Measurements from ENCODE around the gene PCDHGB3. TPM values are rescaled to one million over a fixed set of nuclear protein-coding genes. Genes with fewer than 3 reads are reported as not detected.

PCDHGB3 gene
- total and polyA plus RNA-seq, 8 donors, result 0.06 to 8.8 (median 3.1) TPM; not detected in 1

DNA sequence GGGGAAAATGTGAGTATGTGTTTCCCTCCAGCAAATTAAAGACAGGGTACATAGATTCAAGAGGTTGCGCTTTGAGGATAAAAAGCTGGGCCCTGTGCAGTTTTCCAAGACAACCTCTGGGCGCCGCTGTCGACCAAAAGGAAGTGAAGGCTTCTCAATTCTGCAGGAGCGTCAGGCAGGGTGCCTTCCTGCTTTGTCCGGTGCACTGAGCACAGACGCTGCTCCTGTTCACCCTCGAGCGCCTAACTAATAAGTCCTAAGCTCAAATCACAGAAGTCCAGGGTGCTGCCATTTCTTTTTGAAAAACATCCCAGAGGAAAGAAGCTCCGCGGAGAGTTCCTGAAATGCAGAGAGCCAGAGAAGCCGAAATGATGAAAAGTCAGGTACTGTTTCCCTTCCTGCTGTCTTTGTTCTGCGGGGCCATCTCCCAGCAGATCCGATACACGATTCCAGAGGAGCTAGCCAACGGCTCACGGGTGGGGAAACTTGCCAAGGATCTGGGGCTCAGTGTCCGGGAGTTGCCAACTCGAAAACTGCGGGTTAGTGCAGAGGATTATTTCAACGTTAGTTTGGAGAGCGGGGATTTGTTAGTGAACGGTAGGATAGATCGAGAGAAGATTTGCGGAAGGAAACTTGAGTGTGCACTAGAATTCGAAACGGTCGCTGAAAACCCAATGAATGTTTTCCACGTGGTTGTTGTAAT, 20.0 kb upstream of the PCDHGB3 start, which contains the start of gene PCDHGB1:
PCDHGB1 (plus strand) TSS at position 183 of the 703 bp plus-strand sequence; CDS start at position 345, 162 bp downstream.
- WGBS, 5 donors, result 21 to 28% (median 26%) methylated on average over 29 of the region's 29 CpGs
- H3K27ac ChIP-seq, result no peak within 1 kb of the TSS
- H3K4me1 ChIP-seq, result no peaks in the 10 kb centered on the region
- intact Hi-C loops (cut with DNase I; ENCODE audit: low total_unique reads), result no loop called here
- H3K4me3 ChIP-seq, result no peak within 1 kb of the TSS
- H3K9me3 ChIP-seq, result peaks cover 23 to 95% (median 86%) of the 10 kb centered on the region in 4 donors
- H3K36me3 ChIP-seq, result peaks cover 0 to 8% (median 0%) of the 10 kb centered on the region in 4 donors
- peak in 1 of 2 donors; percentile 40 for DNase-seq
- peaks cover 0 to 67% (median 4%) of the 10 kb centered on the region in 3 donors for H3K27me3 ChIP-seq
- TF ChIP-seq POLR2AphosphoS5 (IDR thresholded peaks at IDR 0.05) (no peak), EP300 (IDR thresholded peaks at IDR 0.05) (no peak), POLR2A (IDR thresholded peaks at IDR 0.05) (no peak)
- TF ChIP-seq, protein P1, sequence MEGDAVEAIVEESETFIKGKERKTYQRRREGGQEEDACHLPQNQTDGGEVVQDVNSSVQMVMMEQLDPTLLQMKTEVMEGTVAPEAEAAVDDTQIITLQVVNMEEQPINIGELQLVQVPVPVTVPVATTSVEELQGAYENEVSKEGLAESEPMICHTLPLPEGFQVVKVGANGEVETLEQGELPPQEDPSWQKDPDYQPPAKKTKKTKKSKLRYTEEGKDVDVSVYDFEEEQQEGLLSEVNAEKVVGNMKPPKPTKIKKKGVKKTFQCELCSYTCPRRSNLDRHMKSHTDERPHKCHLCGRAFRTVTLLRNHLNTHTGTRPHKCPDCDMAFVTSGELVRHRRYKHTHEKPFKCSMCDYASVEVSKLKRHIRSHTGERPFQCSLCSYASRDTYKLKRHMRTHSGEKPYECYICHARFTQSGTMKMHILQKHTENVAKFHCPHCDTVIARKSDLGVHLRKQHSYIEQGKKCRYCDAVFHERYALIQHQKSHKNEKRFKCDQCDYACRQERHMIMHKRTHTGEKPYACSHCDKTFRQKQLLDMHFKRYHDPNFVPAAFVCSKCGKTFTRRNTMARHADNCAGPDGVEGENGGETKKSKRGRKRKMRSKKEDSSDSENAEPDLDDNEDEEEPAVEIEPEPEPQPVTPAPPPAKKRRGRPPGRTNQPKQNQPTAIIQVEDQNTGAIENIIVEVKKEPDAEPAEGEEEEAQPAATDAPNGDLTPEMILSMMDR (IDR thresholded peaks at IDR 0.05), result no peak

DNA sequence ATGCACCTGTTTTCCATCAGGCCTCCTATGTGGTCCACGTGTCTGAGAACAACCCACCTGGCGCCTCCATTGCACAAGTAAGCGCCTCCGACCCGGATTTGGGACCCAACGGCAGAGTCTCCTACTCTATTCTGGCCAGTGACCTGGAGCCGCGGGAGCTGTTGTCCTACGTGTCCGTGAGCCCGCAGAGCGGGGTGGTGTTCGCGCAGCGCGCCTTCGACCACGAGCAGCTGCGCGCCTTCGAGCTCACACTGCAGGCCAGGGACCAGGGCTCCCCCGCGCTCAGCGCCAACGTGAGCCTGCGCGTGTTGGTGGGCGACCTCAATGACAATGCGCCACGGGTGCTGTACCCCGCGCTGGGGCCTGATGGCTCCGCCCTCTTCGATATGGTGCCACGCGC, 18.5 kb upstream of the PCDHGB3 start:
- intact Hi-C loops (cut with DNase I; ENCODE audit: low total_unique reads), result no loop called here

DNA sequence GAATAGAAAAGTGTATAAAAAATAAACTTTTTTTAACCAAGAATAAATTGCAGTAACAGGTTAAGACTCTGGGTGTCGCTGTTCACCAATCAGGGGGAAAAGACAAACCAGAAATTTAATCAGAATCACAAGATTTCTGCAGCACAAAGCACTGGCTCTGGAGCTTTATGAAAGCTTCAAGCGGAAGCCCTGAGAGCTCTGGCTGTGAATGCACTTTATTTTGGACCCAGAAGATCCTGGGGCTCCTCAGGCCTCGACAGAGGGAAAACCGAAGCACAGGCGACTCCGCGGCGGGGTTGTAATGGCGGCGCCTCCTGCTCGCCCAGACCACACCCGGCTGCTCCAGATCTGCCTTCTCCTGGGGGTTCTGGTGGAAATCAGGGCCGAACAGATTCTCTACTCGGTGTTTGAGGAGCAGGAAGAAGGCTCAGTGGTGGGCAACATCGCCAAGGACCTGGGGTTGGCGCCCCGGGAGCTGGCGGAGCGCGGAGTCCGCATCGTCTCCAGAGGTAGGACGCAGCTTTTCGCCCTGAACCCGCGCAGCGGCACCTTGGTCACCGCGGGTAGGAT, 15.1 kb upstream of the PCDHGB3 start, which contains the start of gene PCDHGA4:
PCDHGA4 (plus strand) TSS at position 122 of the 570 bp plus-strand sequence; CDS start at position 209, 87 bp downstream.
- H3K4me3 ChIP-seq, result peak within 1 kb of the TSS; percentile 23 to 28 (median 24)
- no peak for DNase-seq
- H3K27ac ChIP-seq, result no peak within 1 kb of the TSS
- intact Hi-C loops (cut with DNase I; ENCODE audit: low total_unique reads), result no loop called here
- H3K4me1 ChIP-seq, result no peaks in the 10 kb centered on the region
- WGBS, 5 donors, result 14 to 24% (median 17%) methylated on average over 21 to 29 of the region's 29 CpGs
- TF ChIP-seq POLR2A (IDR thresholded peaks at IDR 0.05) (no peak), POLR2AphosphoS5 (IDR thresholded peaks at IDR 0.05) (no peak)
- TF ChIP-seq, protein P1 (IDR thresholded peaks at IDR 0.05), result peak in 2 of 7 experiments; percentile 10 to 23
- peaks cover 0 to 6% (median 0%) of the 10 kb centered on the region in 4 donors for H3K36me3 ChIP-seq
- peaks cover 33 to 97% (median 87%) of the 10 kb centered on the region in 4 donors for H3K9me3 ChIP-seq
- H3K27me3 ChIP-seq, result peaks cover 0 to 63% (median 9%) of the 10 kb centered on the region in 3 donors

More for the DNA sequence above, 18.5 kb upstream of the PCDHGB3 start:
- 30 to 56% (median 38%) methylated on average over 6 to 34 of the region's 36 CpGs for WGBS, 5 donors
- no peak for DNase-seq
- no peaks in the 10 kb centered on the region for H3K4me1 ChIP-seq
- TF ChIP-seq EP300 (IDR thresholded peaks at IDR 0.05), result no peak
- TF ChIP-seq, protein P1 (IDR thresholded peaks at IDR 0.05), result no peak
- no peak for TF ChIP-seq POLR2A (IDR thresholded peaks at IDR 0.05)
- no peak for TF ChIP-seq POLR2AphosphoS5 (IDR thresholded peaks at IDR 0.05)
- no peak overlapping the region for H3K27ac ChIP-seq
- H3K4me3 ChIP-seq, result no peak overlapping the region
- H3K36me3 ChIP-seq, result peaks cover 0 to 8% (median 0%) of the 10 kb centered on the region in 4 donors
- peaks cover 0 to 71% (median 5%) of the 10 kb centered on the region in 3 donors for H3K27me3 ChIP-seq
- peaks cover 31 to 97% (median 86%) of the 10 kb centered on the region in 4 donors for H3K9me3 ChIP-seq

DNA sequence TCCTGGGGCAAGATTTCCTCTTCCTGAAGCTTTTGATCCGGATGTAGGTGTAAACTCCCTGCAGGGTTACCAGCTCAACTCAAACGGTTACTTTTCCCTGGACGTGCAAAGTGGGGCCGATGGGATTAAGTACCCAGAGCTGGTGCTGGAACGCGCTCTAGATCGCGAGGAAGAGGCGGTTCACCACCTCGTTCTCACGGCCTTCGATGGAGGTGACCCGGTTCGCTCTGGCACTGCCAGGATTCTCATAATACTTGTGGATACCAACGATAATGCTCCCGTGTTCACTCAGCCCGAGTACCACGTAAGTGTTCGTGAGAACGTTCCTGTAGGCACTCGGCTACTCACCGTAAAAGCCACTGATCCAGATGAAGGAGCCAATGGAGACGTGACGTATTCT, 14.4 kb upstream of the PCDHGB3 start:
- H3K27ac ChIP-seq, result no peak overlapping the region
- no peak for TF ChIP-seq POLR2AphosphoS5 (IDR thresholded peaks at IDR 0.05)
- no peak for TF ChIP-seq EP300 (IDR thresholded peaks at IDR 0.05)
- no peak for TF ChIP-seq POLR2A (IDR thresholded peaks at IDR 0.05)
- TF ChIP-seq, protein P1 (IDR thresholded peaks at IDR 0.05), result no peak
- intact Hi-C loops (cut with DNase I; ENCODE audit: low total_unique reads), result no loop called here
- peaks cover 35 to 97% (median 87%) of the 10 kb centered on the region in 4 donors for H3K9me3 ChIP-seq
- peaks cover 0 to 63% (median 12%) of the 10 kb centered on the region in 3 donors for H3K27me3 ChIP-seq
- peak overlapping the region in 1 of 4 donors; percentile 23 for H3K4me3 ChIP-seq
- 50 to 67% (median 53%) methylated on average over 18 to 24 of the region's 24 CpGs for WGBS, 5 donors
- peaks cover 0 to 6% (median 0%) of the 10 kb centered on the region in 4 donors for H3K36me3 ChIP-seq
- no peak for DNase-seq
- no peaks in the 10 kb centered on the region for H3K4me1 ChIP-seq
